Measurements from ENCODE around the gene MLPH. TPM values are rescaled to one million over a fixed set of nuclear protein-coding genes. Genes with fewer than 3 reads are reported as not detected.

Gene MLPH
- total and polyA plus RNA-seq, 2 of the 13 experiments (the other 11 are each of a cell fraction or from before 2014, with no cell fraction given): 0.12 TPM; not detected in 1

- no peak for TF ChIP-seq CREB1 (IDR thresholded peaks at IDR 0.05)
- no peak for TF ChIP-seq CREB1 (CRISPR knock-in tag; IDR thresholded peaks at IDR 0.05)
- no peak for TF ChIP-seq SNRNP70 (IDR thresholded peaks at IDR 0.05; ENCODE audit: low read depth, low read length)
- TF ChIP-seq ZBTB34 (CRISPR knock-in tag; IDR thresholded peaks at IDR 0.05): peak; percentile 21; the same call in 1 of the 2 replicates
- no peak for TF ChIP-seq ARID3A (IDR thresholded peaks at IDR 0.05; ENCODE audit: low read depth, low read length)
- TF ChIP-seq ZBTB25 (CRISPR knock-in tag; IDR thresholded peaks at IDR 0.05): no peak
- no peak for TF ChIP-seq JDP2 (CRISPR knock-in tag; IDR thresholded peaks at IDR 0.05; ENCODE audit: borderline replicate concordance)
- no peak for TF ChIP-seq ZHX1 (CRISPR knock-in tag; IDR thresholded peaks at IDR 0.05; ENCODE audit: low read depth)
- 0 out of 2 replicates have a peak, but pooled peaks have one; percentile 44 for TF ChIP-seq CSRNP1 (CRISPR knock-in tag; IDR thresholded peaks at IDR 0.05)
- peak; percentile 52; the same call in 1 of the 2 replicates for TF ChIP-seq PHF21A (CRISPR knock-in tag; IDR thresholded peaks at IDR 0.05)
- no peak for TF ChIP-seq ASH2L (IDR thresholded peaks at IDR 0.05; ENCODE audit: insufficient read length, low read depth, low read length)
- TF ChIP-seq ZNF446 (CRISPR knock-in tag; IDR thresholded peaks at IDR 0.05): no peak
- peak; percentile 69; the same call in 1 of the 2 replicates for TF ChIP-seq HINFP (CRISPR knock-in tag; IDR thresholded peaks at IDR 0.05; ENCODE audit: low read depth)
These were observed 85.1 kb downstream of the MLPH start (continued) for GRCh38 chr2:237572021-237572741.
